T-cell (primary cell): ENCODE results near the gene PREX1. TPM values are rescaled to one million over a fixed set of nuclear protein-coding genes. Genes with fewer than 3 reads are reported as not detected.

ENCODE experiments used
- ATAC-seq, 4 experiments: fragments of 200-7000 bp in 3 of 4; fragments of 150-1000 bp in 1 of 4; cut with Tn5 transposase; replicated peaks in 1 of 4; 1 replicate in 3 of 4; 2 replicates in 1 of 4; pipeline ENCODE4 v1.10.0; 2021; ENCODE audit warnings: moderate library complexity in 3 of 4, mild to moderate bottlenecking in 2 of 4, moderate number of reproducible peaks in 1 of 4
- CTCF ChIA-PET, 2 donors: fragments of 300-600 bp; sonication (Branson Sonifier 250); formaldehyde crosslinking; loops; one replicate each; lab custom pipeline; 2022; ENCODE audit warnings: antibody characterized with exemption in 2 of 2; lab: Charles Lee
- POLR2A ChIA-PET, 2 donors: fragments of 300-600 bp; sonication (Branson Sonifier 250); formaldehyde crosslinking; loops; one replicate each; lab custom pipeline; 2022; ENCODE audit warnings: antibody characterized with exemption in 2 of 2; lab: Charles Lee
- DNase-seq, 35 experiments: peaks; one replicate each; pipeline versions ENCODE4 v3.0.0 to v3.0.0-alpha.2; 2013 to 2023
- H3K27ac ChIP-seq: one replicate; pipeline ENCODE4 v1.5.1; 2013; ENCODE audit warnings: low read length
- H3K27me3 ChIP-seq, 2 experiments: replicated peaks in 1 of 2; 1 replicate in 1 of 2; 2 replicates in 1 of 2; pipeline versions ENCODE4 v1.6.1 to v1.7.0; 2013; ENCODE audit warnings: low read length in 1 of 2, mixed read lengths in 1 of 2; ENCODE audit not compliant: control insufficient read depth in 2 of 2, insufficient read depth in 2 of 2; ENCODE audit errors: extremely low read depth in 1 of 2
- H3K36me3 ChIP-seq, 2 donors: 1 replicate in 1 of 2; 2 replicates in 1 of 2; pipeline versions ENCODE4 v1.6.1 to v1.7.0; 2013; ENCODE audit warnings: low read length in 1 of 2; ENCODE audit not compliant: control insufficient read depth in 2 of 2, insufficient read depth in 1 of 2; ENCODE audit errors: extremely low read depth in 1 of 2
- H3K4me1 ChIP-seq, 2 experiments: 1 replicate in 1 of 2; 2 replicates in 1 of 2; pipeline versions ENCODE4 v1.6.1 to v1.7.0; 2013; ENCODE audit warnings: low read length in 2 of 2, mixed read lengths in 1 of 2; ENCODE audit not compliant: insufficient read depth in 2 of 2, control insufficient read depth in 1 of 2; ENCODE audit errors: extremely low read depth in 1 of 2
- H3K4me3 ChIP-seq, 2 donors: 1 replicate in 1 of 2; 2 replicates in 1 of 2; pipeline versions ENCODE4 v1.5.1 to v1.7.0; 2013; ENCODE audit warnings: mild to moderate bottlenecking in 2 of 2, low read length in 1 of 2, moderate library complexity in 1 of 2; ENCODE audit not compliant: control insufficient read depth in 1 of 2; ENCODE audit errors: extremely low read depth in 1 of 2
- H3K9me3 ChIP-seq: 2 replicates; pipeline ENCODE4 v1.7.0; 2013
- H3K27ac Mint-ChIP-seq, 2 donors: one replicate each; pipeline ENCODE4 v1.8.0; 2020 to 2021; ENCODE audit warnings: mild to moderate bottlenecking in 2 of 2, mixed read lengths in 2 of 2
- H3K27me3 Mint-ChIP-seq, 2 donors: one replicate each; pipeline ENCODE4 v1.8.0; 2021 to 2022; ENCODE audit warnings: mixed read lengths in 2 of 2
- H3K36me3 Mint-ChIP-seq: one replicate; pipeline ENCODE4 v1.8.0; 2021; ENCODE audit warnings: mixed read lengths
- H3K4me1 Mint-ChIP-seq, 3 donors: one replicate each; pipeline ENCODE4 v1.8.0; 2020 to 2022; ENCODE audit warnings: mixed read lengths in 3 of 3, mild to moderate bottlenecking in 1 of 3
- H3K4me3 Mint-ChIP-seq, 3 donors: one replicate each; pipeline ENCODE4 v1.8.0; 2020 to 2022; ENCODE audit warnings: mild to moderate bottlenecking in 3 of 3, mixed read lengths in 3 of 3, moderate library complexity in 3 of 3
- H3K9me3 Mint-ChIP-seq, 3 donors: one replicate each; pipeline ENCODE4 v1.8.0; 2020 to 2022; ENCODE audit warnings: mixed read lengths in 3 of 3
- WGBS: methylation state at CpG from one replicate; pipeline ENCODE4 v1.1.5; 2013; ENCODE audit warnings: missing lambda C conversion rate; ENCODE audit not compliant: insufficient coverage; 5-methylcytosine and 5-hydroxymethylcytosine counted together
- total RNA-seq, 35 experiments: library from RNA in 6 of 35; stranded (reverse) in 6 of 35; fragments of 120-200 nt in 1 of 35; gene quantifications; one replicate each; pipeline versions ENCODE4 v1.2.1 to v1.2.4 and lab custom pipeline; 2013 to 2026

PREX1 gene
- total RNA-seq, 5 donors from 2014 or later (not counting 1 experiment from before 2014, with no cell fraction given), result 99.2 to 181 (median 137) TPM

DNA sequence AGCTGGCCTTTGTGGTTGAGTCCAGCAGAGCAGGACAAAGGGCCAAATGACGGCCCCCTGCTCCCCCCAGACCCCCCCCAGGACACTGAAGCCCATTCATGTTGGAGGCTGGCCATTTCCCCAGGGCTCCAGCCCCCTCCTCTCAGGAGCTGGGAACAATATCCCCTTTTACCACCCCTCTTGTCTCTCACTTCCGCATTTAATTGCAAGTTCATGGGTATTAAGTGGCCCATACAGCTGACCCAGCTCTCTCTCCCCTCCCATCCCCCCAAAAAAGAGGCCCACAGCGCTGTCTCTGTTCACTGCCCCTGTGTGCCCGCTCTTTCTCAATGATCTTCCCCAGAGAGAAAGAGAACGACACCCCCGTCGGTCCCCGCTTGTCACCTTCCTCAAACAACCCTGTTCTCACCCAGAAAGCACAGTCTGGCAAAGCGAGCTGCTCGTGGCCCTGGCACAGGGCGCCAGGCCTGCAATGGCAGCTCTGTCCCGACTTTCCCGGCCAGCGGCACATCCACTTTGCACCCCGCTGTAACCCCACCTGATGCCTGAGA is 30.4 kb downstream of the PREX1 start:
- Mint-ChIP-seq H3K27me3 (no peaks in the 10 kb centered on the region), H3K27ac (peak overlapping the region in 1 of 2 donors; percentile 28), H3K9me3 (peaks cover 0 to 6% (median 0%) of the 10 kb centered on the region in 3 donors), H3K4me3 (no peak overlapping the region), H3K4me1 (peaks cover 51 to 86% (median 71%) of the 10 kb centered on the region in 3 donors), H3K36me3 (peaks cover 6% of the 10 kb centered on the region)
- DNase-seq (no peak), ATAC-seq (no peak)
- H3K36me3 ChIP-seq, result no peaks in the 10 kb centered on the region
- no peak overlapping the region for H3K27ac ChIP-seq
- CTCF ChIA-PET, result no interaction called here
- no peak overlapping the region for H3K4me3 ChIP-seq
- peaks cover 0 to 80% of the 10 kb centered on the region in 2 experiments for H3K4me1 ChIP-seq
- no peaks in the 10 kb centered on the region for H3K27me3 ChIP-seq
- no peaks in the 10 kb centered on the region for H3K9me3 ChIP-seq
- WGBS, result 93% methylated on average over 9 of the region's 15 CpGs
- POLR2A ChIA-PET, result interaction anchor here in 1 of 2 donors (0.5 kb wide), 1 partner anchor 142 kb away, joined by 3 read pairs; no protein-coding TSS in a partner anchor

DNA sequence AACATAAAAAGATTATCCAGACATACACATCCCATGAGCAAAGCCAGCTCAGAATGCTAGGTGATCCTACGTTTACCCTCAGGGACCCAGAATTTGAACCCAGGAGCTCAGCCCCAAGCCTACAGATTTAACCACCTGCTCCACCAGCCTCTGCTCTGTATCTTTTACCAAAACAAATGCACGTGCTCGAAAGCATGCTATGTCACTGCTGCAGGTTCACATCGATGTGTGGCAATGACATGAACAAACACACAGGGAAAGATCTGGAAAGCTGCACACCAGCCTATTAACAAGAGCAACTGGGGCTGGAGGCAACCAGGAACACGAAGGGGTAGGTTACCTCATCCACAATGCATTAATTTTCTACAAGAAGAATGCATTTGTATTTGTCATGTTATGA is 32.1 kb downstream of the PREX1 start:
- H3K27me3 Mint-ChIP-seq, result no peaks in the 10 kb centered on the region
- WGBS, result 72% methylated on average over 2 of the region's 5 CpGs
- Histone ChIP-seq H3K36me3 (no peaks in the 10 kb centered on the region), H3K9me3 (no peaks in the 10 kb centered on the region), H3K27ac (no peak overlapping the region), H3K4me3 (no peak overlapping the region), H3K4me1 (peaks cover 0 to 79% of the 10 kb centered on the region in 2 experiments), H3K27me3 (no peaks in the 10 kb centered on the region)
- no peak for ATAC-seq
- peaks cover 35 to 86% (median 71%) of the 10 kb centered on the region in 3 donors for H3K4me1 Mint-ChIP-seq
- no peaks in the 10 kb centered on the region for H3K9me3 Mint-ChIP-seq
- H3K4me3 Mint-ChIP-seq, result no peak overlapping the region
- ChIA-PET POLR2A (no interaction called here), CTCF (no interaction called here)
- H3K36me3 Mint-ChIP-seq, result peaks cover 3% of the 10 kb centered on the region
- no peak for DNase-seq
- H3K27ac Mint-ChIP-seq, result peak overlapping the region in 1 of 2 donors; percentile 1

DNA sequence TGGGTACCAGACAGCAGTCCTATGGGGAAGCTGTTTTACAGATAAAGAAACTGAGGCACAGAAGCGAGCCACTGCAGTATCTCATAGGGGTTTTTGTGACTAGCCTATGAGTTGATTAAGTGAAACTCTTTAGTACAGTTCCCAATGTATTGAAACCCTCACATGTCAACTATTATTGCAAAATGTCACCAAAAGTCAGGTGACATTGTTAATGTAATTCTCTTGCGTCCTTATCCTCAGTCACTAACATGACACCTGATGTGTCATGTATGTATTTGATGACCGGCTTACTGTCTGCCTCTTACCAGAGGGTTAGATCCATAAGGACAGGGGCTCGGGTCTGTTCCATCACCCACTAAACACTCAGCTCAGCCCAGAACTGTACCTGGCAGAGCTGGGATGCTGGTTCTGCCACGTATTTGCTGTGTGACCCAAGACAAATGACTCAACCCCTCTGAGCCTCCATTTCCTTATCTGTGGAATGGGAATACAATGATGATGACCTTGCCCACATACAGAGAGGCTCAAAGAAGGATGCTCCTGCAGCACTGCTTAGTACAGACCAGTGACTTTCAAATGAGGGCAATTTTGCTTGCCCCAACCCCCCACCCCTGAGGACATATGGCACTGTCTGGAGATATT is 32.9 kb downstream of the PREX1 start:
- Mint-ChIP-seq H3K9me3 (no peaks in the 10 kb centered on the region), H3K27me3 (no peaks in the 10 kb centered on the region), H3K4me1 (peaks cover 34 to 86% (median 71%) of the 10 kb centered on the region in 3 donors), H3K27ac (peak overlapping the region; percentile 1 to 8), H3K36me3 (peaks cover 3% of the 10 kb centered on the region), H3K4me3 (no peak overlapping the region)
- Histone ChIP-seq H3K36me3 (no peaks in the 10 kb centered on the region), H3K4me3 (no peak overlapping the region), H3K27ac (no peak overlapping the region), H3K27me3 (no peaks in the 10 kb centered on the region), H3K4me1 (peaks cover 0 to 79% of the 10 kb centered on the region in 2 experiments), H3K9me3 (no peaks in the 10 kb centered on the region)
- DNase-seq, result no peak
- ChIA-PET CTCF (no interaction called here), POLR2A (no interaction called here)
- no peak for ATAC-seq
- whole genome bisulfite sequencing, result no CpG with 5 or more reads among the region's 5 CpGs

DNA sequence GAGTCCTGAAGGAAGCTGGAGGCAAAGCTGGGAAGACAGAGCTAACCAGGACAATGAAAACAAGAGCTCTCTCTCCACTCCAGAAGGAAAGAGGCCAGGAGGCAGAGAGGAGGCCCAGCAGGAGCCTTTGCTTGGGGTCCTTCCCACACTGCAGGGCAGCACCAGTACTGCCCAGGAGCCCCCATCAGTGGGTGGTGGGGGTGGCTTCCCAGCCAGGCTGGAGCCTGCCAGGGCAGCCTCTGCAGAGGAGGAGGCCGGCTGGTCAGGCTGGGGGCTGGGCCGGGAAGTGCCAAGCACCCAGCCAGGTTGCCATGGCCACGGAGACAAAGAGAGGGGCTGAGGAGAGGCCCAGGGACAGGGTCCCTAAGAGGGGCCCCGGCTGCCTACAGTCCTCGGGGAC is 33.4 kb downstream of the PREX1 start:
- peaks cover 0 to 78% of the 10 kb centered on the region in 2 experiments for H3K4me1 ChIP-seq
- H3K27me3 Mint-ChIP-seq, result no peaks in the 10 kb centered on the region
- peak in 1 of 4 experiments; percentile 36 for ATAC-seq
- no peak overlapping the region for H3K4me3 ChIP-seq
- peaks cover 34 to 86% (median 72%) of the 10 kb centered on the region in 3 donors for H3K4me1 Mint-ChIP-seq
- peaks cover 4% of the 10 kb centered on the region for H3K36me3 Mint-ChIP-seq
- H3K4me3 Mint-ChIP-seq, result no peak overlapping the region
- peak overlapping the region; percentile 45 for H3K27ac Mint-ChIP-seq
- no peaks in the 10 kb centered on the region for H3K36me3 ChIP-seq
- no peaks in the 10 kb centered on the region for H3K9me3 Mint-ChIP-seq
- H3K27me3 ChIP-seq, result no peaks in the 10 kb centered on the region
- H3K27ac ChIP-seq, result no peak overlapping the region
- DNase-seq, result no peak
- H3K9me3 ChIP-seq, result no peaks in the 10 kb centered on the region
- ChIA-PET POLR2A (no interaction called here), CTCF (no interaction called here)
- 85% methylated on average over 5 of the region's 5 CpGs for WGBS

DNA sequence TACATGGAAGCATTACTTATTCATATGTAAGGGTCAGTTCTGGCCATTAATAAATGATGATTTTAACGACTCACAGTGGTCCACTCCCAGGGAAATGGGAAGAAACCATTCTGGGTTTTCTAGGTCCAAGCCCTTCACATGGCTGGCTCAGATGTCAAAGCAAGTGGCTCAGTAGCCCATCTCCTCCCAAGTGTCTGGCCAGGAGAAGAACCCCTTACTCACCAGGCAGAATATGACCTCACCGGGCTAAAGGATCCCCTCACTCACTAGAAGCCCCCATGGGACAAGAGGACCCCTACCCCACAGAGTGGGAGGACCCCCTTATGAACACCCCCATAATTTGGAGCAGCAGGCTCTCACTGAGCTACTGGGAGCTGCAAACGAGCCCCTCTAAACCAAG is 34.0 kb downstream of the PREX1 start:
- Histone ChIP-seq H3K9me3 (no peaks in the 10 kb centered on the region), H3K36me3 (no peaks in the 10 kb centered on the region), H3K27ac (no peak overlapping the region), H3K27me3 (no peaks in the 10 kb centered on the region), H3K4me1 (peaks cover 0 to 77% of the 10 kb centered on the region in 2 experiments), H3K4me3 (no peak overlapping the region)
- ChIA-PET CTCF (no interaction called here), POLR2A (no interaction called here)
- H3K4me1 Mint-ChIP-seq, result peaks cover 34 to 86% (median 75%) of the 10 kb centered on the region in 3 donors
- ATAC-seq (no peak), DNase-seq (no peak)
- peaks cover 9% of the 10 kb centered on the region for H3K36me3 Mint-ChIP-seq
- peak overlapping the region; percentile 45 for H3K27ac Mint-ChIP-seq
- no CpG with 5 or more reads among the region's 3 CpGs for WGBS
- H3K4me3 Mint-ChIP-seq, result no peak overlapping the region
- no peaks in the 10 kb centered on the region for H3K9me3 Mint-ChIP-seq
- H3K27me3 Mint-ChIP-seq, result no peaks in the 10 kb centered on the region

DNA sequence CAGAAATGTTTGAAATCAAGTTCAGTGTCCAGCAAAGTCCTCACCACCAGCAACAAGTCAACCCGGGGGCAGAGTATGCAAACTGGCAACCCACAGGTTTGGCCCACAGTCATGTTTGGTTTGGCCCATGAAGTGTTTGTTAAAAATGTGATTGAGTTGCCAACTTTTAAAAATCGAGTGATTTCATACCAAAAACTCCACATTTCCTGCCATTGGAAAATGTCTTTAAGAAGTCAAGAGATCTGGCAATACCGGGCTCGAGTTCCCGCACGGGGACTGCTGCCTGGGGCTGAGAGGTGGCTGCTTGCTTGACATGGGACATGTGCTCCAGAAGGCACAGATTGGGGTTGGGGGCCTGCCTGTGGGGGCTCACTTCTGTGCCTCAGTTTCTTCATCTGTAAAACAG is 36.1 kb downstream of the PREX1 start:
- Mint-ChIP-seq H3K36me3 (peaks cover 9% of the 10 kb centered on the region), H3K4me1 (peaks cover 18 to 86% (median 80%) of the 10 kb centered on the region in 3 donors), H3K27ac (no peak overlapping the region), H3K9me3 (no peaks in the 10 kb centered on the region), H3K27me3 (no peaks in the 10 kb centered on the region), H3K4me3 (no peak overlapping the region)
- H3K4me3 ChIP-seq, result no peak overlapping the region
- WGBS, result 100% methylated on average over 1 of the region's 6 CpGs
- DNase-seq (no peak), ATAC-seq (no peak)
- CTCF ChIA-PET, result interaction anchor here in 1 of 2 donors (0.7 to 1.1 kb wide), 2 partner anchors 113 to 134 kb away, joined by 3 to 4 read pairs; no protein-coding TSS in a partner anchor
- no peak overlapping the region for H3K27ac ChIP-seq
- POLR2A ChIA-PET, result no interaction called here
- H3K36me3 ChIP-seq, result no peaks in the 10 kb centered on the region
- no peaks in the 10 kb centered on the region for H3K27me3 ChIP-seq
- no peaks in the 10 kb centered on the region for H3K9me3 ChIP-seq
- H3K4me1 ChIP-seq, result peaks cover 0 to 73% of the 10 kb centered on the region in 2 experiments
